ENCODE results near the gene GABRR3.

The GABRR3 gene

GRCh38 chr3:98002717-98003116, 32.4 kb downstream of the GABRR3 start:
- TF ChIP-seq CTCF (IDR thresholded peaks at IDR 0.05; ENCODE audit: low read depth, low read length): no peak
- DNase-seq (ENCODE audit: extremely low read depth, low read depth): no peak

GRCh38 chr3:97999994-98000393, 35.1 kb downstream of the GABRR3 start:
- no peak for TF ChIP-seq CTCF (IDR thresholded peaks at IDR 0.05; ENCODE audit: low read depth, low read length)
- no peak for DNase-seq (ENCODE audit: extremely low read depth, low read depth)

GRCh38 chr3:97999103-97999502, 36.0 kb downstream of the GABRR3 start:
- no peak for DNase-seq (ENCODE audit: extremely low read depth, low read depth)
- TF ChIP-seq CTCF (IDR thresholded peaks at IDR 0.05; ENCODE audit: low read depth, low read length): no peak

GRCh38 chr3:97996988-97997387, 38.1 kb downstream of the GABRR3 start:
- DNase-seq (ENCODE audit: extremely low read depth, low read depth): no peak
- TF ChIP-seq CTCF (IDR thresholded peaks at IDR 0.05; ENCODE audit: low read depth, low read length): no peak

GRCh38 chr3:97994328-97994945, 40.7 kb downstream of the GABRR3 start:
- no peak for DNase-seq (ENCODE audit: extremely low read depth, low read depth)
- TF ChIP-seq CTCF (IDR thresholded peaks at IDR 0.05; ENCODE audit: low read depth, low read length): no peak

GRCh38 chr3:97993526-97993925, 41.6 kb downstream of the GABRR3 start:
- DNase-seq (ENCODE audit: extremely low read depth, low read depth): no peak
- no peak for TF ChIP-seq CTCF (IDR thresholded peaks at IDR 0.05; ENCODE audit: low read depth, low read length)

- no peak for TF ChIP-seq CTCF (IDR thresholded peaks at IDR 0.05; ENCODE audit: low read depth, low read length)
- DNase-seq (ENCODE audit: extremely low read depth, low read depth): no peak
Measured at GRCh38 chr3:97992547-97993173, 42.5 kb downstream of the GABRR3 start.

All from AG09319 (cell line).